Stimulated activated CD8-positive, alpha-beta memory T cell treated with anti-CD3 and anti-CD28 coated beads, Interleukin-12 subunit alpha, Interleukin-12 subunit beta, amount 100 ng/mL, for 1 hour (primary cell): ENCODE measurements around the gene FGL2.
A peak's percentile ranks its signal among the peaks of the same experiment; 100 is the strongest.
"Not testable (repeated sequence)": the region's sequence is repeated elsewhere in the genome, so short reads cannot be mapped to it uniquely, and the experiment has no call there.

Source experiments
- DNase-seq: peaks from one replicate; pipeline ENCODE4 v3.0.0-alpha.2; 2020; ENCODE audit warnings: low read depth

FGL2 gene, protein sequence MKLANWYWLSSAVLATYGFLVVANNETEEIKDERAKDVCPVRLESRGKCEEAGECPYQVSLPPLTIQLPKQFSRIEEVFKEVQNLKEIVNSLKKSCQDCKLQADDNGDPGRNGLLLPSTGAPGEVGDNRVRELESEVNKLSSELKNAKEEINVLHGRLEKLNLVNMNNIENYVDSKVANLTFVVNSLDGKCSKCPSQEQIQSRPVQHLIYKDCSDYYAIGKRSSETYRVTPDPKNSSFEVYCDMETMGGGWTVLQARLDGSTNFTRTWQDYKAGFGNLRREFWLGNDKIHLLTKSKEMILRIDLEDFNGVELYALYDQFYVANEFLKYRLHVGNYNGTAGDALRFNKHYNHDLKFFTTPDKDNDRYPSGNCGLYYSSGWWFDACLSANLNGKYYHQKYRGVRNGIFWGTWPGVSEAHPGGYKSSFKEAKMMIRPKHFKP

DNA sequence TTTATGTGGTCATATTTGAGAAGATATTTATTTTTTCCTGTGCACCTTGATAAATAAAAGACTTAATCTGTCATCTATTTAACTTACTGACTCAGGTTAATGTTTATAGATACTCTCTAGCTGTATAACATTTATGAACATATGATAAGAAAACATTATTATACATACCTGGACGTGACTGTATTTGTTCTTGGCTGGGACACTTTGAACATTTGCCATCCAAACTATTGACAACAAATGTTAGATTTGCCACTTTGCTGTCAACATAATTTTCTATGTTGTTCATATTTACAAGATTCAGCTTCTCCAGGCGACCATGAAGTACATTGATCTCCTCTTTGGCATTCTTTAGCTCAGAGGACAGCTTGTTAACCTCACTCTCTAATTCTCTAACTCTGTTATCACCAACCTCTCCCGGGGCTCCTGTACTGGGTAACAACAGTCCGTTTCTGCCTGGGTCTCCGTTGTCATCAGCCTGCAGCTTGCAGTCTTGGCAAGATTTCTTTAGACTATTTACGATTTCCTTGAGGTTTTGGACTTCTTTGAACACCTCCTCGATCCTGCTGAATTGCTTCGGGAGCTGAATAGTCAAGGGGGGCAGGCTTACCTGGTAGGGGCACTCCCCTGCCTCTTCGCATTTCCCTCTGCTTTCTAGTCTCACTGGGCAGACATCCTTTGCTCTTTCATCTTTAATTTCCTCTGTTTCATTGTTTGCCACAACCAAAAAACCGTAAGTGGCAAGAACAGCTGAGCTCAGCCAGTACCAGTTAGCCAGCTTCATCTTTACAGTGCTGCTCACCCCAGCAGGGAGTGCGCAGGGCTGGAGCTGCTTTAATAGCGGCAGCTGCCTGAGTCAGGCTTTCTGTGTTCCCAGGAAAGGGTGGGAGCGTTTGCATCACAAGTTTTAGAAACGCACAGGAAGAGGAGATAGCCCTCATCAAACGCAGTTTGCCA lies at the start of gene FGL2:
Gene FGL2, minus strand, starts transcription at position 807 of the 954 bp plus-strand sequence. Its CDS starts 26 bp downstream, at position 781.
- DNase-seq = no peak

DNA sequence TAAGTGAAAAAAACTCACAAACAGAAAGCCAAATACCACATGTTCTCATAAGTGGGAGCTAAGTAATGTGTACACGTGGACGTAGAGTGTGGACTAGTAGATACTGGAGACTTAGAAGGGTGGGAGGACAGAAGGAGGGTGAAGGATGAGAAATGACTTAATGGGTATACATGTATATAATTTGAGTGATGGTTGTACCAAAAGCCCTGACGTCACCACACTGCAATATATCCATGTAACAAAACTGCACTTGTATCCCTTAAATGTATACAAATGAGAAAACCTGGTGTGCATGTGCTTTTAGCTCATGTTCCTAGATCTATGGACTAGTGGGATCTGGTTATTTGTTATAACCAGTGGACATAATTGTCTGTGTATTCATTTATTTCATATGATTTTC lies 48.5 kb upstream of the FGL2 start:
- DNase-seq = no peak

DNA sequence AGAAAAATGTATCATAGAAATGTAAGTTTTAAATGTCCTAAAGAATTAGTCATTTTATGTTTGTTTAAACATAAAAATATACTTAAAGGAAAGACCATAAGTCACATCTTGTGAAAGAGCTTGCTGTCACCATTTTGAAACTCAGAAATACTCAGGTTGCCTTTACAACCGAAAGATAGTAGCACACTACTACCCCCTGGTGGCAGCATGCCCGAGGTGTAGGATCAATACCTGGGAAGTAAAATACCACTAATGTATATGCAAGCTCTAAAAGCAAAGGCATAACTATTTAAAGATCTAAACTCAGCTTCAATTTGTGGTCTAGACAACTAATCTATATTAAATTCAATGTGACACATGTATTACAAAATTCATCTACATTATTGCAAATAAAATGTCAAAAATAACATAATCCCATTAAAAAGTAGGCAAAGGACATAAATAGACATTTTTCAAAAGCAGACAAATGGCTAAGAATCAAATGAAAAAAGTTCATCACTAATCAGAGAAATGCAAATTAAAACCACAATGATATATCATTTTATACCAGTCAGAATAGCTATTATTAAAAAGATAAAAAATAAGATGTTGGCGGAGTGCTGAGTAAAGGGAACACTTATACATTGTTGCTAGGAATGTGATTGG lies 47.7 kb upstream of the FGL2 start:
- peak; percentile 79 for DNase-seq

DNA sequence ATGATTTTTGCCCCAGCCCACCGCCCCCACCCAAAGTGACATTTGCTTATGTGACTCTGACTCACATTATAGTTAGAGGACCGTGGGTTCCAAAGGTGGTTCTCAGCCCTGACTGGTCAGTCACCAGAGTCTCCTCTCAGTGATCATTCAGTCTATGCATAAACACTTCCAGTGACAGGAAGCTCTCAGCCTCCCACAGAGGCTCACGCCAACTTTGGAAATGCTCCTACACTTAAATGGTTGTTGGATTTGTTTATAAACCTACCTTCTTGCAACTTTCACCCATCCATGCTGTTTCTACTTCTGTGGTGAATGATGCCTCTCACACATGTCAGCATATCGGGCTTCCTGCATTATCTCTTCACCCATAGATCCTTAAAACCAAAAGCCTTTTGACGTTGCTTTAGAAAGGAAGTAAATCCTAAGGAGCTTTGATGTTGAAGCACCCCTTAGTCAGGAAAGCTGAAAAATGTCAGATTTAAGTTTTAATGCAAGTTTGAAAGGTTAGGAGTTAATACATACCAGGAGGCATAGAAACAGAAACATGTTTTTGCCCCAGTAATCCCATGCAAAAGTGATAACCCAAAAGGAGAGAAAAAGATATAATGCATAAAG lies 46.5 kb upstream of the FGL2 start:
- no peak for DNase-seq

DNA sequence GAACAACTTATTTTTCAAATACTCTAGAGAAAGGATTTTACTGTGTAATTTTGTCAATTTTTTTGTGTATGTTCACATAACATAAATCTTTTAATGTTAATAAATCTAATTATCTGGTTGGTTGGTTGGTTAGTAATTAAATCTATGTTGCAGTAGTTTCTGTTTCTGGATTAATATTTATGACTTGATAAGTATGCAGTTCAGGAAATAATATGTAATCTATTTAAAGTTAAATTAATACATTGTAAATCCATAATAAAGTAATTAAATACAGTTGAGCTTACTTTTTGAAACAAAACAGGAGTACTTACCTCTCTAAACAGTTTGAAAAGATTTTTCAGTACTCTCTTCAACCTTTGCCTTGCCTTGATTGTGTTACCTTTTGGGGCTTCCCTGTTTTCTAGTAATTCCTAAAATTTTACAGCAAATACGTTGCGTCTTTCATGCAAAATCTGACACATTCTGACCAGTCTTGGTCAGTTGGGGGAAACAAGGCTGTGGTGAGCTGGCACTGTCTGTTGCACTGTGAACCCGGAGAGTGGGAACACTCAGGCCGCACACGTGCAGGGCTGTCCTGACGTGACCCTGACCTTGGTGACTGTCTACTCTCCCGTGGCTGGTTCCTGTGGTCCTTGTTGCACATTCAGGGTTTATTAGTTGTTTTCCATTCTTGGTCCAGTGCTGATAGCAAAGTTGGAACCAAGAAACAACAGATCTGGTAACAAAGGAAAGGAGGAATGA lies 45.6 kb upstream of the FGL2 start:
- DNase-seq = no peak

DNA sequence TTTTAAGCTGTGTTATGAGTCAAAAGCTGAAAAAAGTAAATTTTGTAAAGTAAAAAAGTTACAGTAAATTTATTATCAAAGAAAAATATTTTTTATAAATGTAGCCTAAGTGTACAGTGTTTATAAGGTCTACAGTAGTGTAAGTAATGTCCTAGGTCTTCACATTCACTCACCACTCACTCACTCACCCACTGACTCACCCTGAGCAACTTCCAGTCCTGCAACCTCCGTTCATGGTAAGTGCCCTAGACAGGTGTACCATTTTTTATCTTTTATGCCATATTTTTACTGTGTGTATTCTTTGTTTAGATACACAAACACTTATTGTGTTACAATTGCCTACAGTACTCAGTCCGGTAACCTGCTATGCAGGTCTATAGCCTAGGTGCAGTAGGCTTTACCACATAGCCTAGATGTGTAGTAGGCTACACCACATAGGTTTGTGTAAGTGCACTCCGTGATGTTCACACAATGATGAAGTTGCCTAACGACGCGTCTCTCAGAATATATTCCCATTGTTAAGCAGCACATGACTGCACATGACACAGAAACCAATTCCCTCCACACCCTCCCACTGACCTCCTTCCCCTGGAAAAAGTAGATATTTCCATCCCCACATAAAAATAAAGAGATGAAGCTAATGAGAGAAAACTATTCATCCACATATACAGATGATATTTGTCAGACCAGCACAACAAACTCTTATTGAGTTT lies 44.8 kb upstream of the FGL2 start:
- DNase-seq = no peak

DNA sequence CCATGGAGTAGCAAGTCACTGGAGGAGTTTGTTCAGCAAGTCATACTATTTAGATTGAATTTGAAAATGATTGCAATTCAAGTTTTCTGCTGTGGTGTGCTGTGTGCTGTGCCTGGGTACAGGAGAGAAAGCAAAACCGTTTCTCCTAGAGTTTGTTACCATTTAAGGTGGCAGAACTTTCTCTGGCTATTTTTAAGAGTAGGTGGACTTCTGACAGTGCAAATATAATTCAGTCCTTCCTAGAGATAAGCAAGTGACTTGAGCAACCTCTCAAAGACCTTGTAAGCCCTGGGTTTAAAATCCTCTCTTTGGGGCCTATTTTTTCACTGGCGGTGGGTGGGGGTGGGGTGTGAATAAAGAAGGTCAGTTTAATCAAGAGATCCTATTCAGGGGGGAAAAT lies 42.9 kb upstream of the FGL2 start:
- DNase-seq = no peak

DNA sequence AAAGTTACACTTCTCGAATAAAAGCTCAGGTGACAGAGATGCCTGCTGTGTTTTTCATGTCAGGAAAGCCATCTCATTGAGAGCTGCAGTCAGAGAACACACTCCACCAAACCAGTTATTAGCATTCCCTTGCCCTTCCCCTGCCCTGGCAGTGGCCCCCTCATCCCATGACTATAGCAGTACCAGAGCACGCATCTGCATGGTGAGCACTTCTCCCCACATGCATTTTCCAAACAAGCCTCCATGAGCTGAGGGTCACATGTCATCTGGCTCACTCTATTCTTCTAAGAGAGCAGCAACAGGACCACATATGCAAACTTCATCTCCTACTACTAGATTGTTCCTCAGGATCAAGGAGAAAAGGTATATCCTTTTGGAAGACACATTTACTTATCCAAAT lies 42.4 kb upstream of the FGL2 start:
- DNase-seq = no peak

DNA sequence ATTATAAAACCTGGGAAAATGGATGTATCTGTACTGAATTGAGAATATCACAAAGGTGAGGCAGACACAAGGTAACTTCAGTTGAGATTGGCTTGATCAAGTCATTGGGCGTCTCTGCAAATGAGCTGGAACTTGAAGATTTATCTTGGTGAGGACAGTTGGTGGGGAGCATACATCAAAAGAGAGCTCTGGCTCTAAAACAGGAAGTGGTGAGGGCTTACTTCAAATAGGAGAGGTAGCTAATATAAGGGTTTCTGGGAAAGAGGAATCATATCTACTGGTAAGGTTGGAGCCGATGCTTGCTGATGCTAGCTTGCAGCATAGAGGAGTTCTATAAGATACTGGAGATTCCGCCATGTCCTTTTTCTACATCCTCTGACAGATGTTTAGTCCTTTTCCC lies 39.9 kb upstream of the FGL2 start:
- no peak for DNase-seq

DNA sequence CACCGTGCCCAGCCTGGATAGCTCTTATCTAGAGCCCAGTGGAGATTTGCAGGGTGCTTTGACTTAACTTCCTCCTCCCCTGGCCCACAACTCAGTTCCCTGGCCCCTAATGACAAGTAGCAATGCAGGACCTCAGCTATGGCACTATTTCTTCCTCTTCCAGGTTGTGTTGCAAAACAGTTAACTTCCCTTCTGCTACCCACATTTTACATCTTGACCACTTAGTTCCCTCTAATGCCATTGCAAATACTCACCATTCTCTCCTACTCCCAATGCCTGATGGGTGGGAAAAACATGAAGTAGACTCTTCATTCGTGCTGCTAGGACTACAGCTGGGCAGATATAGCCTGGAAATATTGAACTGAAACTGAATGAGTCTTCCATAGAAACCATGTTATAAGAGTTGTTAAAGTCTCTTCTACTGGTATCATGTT lies 39.1 kb upstream of the FGL2 start:
- DNase-seq = no peak

DNA sequence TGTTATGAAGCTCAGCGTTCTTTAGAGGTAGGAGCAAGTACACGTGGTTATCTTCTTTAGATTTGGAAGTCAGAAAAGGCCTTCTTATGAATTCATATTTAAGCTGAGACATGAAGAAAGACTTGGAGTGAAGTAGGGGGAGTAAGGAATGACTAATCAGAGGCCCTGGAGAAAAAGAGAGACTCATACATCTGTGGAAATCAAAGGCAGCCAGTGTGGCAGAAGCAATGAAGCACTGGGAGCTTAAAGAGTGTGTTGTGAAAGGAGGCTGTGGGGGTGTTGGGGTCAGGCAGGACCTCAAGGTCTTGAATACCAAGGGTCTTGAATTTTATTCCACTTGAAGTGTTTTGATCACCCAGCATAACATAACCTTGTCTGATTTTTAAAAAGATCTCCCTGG lies 35.7 kb upstream of the FGL2 start:
- no peak for DNase-seq

DNA sequence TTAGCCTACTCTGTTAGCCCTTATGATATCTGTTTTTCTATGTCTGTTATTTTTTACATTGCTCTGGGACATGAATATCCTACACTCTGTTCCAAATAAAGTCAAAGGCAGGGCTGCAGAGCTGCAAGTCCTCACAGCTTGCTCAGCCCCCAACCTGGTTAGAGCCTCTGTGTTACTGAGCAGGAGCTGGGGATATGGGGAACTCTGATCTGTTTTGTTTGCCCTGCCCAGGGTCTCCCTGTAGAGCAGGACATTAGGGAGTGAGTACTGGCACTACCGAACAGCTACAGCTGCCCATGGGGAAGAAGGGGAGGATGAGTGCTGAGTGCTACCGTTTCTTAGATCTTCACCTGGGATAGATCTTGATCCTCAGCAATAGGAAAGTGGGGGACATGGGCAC lies 32.8 kb upstream of the FGL2 start:
- no peak for DNase-seq

DNA sequence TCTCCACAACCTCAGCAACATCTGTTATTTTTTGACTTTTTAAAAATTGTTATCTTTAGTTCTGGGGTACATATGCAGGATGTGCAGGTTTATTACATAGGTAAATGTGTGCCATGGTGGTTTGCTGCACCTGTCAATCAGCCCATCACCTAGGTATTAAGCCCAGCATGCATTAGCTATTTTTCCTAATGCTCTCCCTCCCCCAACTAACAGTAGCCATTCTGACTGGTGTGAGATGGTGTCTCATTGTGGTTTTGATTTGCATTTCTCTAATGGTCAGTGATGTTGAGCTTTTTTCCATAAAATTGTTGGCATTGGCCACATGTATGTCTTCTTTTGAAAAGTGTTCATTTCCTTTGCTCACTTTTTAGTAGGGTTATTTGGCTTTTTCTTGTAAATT lies 29.2 kb upstream of the FGL2 start:
- DNase-seq = not testable (repeated sequence)

DNA sequence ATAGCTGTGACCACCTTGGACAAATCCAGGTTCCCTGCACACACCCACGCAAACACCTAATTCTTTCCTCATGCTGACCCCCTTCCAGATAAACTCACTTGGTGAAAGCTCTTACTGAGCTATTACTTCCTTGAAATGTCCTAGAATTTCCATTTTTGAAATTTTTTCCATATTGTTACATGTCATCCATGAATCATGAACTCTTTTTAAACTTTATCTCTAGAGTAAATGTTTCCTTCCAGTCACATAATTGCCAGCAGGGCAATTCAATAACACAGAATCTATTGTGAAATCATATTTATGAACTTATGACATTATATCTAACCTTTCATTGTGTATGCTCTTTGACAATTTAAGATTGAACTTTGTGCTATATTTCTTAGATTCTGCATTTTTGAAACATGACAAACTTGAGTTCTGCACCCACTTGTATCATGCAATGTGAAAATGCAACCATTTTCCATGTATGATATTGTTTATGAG lies 26.8 kb upstream of the FGL2 start:
- no peak for DNase-seq

DNA sequence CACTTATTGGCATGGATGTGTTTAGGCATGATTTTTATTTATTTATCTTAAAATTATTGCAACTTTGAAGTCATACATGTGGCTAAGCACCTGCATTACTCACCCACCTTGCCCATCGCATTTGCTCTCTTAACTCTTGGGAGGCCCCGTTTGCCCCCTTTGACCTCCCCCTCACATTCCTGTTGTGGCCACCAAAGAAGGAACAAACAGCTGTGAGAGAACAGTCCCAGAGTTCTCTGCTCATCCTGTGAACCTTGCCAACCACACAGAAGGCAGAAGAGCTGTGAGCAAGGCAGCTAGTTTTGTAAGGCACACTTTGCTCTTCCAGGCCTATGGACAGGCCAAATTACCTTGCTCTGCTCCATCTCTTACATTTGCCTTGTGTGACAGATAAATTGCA lies 23.6 kb upstream of the FGL2 start:
- DNase-seq = no peak

DNA sequence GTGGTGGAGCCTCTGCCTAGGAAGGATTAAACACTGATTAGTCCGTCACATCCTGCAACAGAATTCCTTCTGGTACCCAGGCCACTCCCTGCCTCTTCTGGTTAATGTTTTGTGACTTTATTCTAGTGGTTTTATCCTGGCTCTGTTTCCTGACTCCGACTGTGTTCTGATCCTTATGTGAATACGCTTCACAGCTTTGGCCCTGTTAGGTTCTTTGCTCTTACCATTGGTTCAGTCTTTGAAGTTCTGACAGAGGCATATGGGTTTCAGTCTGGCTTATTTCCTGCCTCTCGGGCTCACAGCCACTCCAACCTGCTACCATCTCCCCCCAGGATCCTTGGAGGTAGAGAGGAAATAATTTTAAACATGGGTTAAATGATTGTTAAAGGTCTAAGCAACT lies 23.2 kb upstream of the FGL2 start:
- DNase-seq = no peak

DNA sequence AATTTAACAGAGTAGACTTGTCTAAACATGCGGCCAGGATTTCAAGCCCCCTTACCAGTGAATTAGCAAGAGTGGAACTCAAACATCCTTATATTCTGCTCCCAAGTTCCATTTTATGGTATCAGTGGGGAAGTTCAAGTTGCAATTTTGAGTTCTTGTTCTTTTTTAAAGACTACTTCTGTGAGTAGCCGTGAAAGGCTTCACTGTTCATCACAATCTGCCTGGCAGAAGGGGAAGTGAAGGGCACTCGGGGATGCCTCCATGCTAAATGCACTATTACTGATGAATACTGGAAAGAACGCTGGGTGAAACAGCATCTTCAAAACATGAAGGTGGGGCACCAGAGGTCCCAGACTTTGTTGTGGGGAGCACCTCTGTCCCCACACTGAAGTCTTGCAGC lies 22.4 kb upstream of the FGL2 start:
- DNase-seq = no peak

DNA sequence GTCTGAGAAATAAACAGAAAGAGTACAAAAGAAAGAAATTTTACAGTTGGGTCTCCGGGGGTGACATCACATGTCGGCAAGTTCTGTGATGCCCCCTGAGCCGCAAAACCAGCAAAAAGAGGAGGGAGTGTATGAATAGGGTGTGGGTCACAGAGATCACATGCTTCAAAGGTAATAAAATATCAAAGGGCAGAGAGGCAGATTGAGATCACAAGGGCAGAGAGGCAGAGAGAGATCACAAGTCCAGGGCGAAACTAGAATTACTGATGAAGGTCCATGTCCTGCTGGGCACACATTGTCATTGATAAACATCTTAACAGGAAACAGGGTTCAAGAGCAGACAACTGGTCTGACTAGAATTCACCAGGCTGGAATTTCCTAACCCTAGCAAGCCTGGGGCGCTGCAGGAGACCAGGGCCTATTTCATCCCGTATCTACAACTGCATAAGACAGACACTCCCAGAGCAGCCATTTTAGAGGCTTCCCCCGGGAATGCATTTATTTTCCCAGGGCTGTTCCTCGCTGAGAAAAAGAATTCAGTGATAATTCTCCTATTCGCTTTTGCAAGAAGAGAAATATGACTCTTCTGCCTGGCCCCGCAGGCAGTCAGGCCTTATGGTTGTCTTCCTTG lies 20.2 kb upstream of the FGL2 start:
- DNase-seq = not testable (repeated sequence)

DNA sequence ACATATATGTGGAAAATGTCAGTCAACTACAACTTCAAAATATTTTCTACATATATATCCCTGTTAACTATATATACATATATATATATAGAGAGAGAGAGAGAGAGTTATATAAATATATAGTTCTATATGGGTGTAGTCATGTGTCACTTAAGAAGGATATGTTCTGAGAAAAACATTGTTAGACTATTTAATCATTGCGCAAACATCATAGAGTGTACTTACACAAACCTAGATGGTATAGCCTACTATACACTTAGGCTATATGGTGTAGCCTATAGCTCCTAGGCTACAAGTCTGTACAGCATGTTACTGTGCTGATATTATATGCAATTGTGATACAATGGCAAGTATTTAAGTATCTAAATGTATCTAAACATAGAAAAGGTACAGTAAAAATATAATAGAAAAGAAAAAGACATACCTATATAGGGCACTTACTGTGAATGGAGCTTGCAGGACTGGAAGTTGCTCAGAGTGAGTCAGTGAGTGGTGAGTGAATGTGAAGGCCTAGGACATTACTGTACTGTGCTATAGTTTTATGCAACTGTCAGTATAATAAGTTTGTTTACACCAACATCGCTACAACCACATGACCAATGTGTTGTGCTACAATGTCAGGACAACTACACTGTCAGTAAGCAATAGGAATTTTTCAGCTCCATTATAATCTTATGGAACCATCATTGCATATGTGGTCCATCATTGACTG lies 18.0 kb upstream of the FGL2 start:
- DNase-seq = no peak
